H1 (cell line): ENCODE data around the gene LCN9. TPM values are rescaled to one million over a fixed set of nuclear protein-coding genes. Genes with fewer than 3 reads are reported as not detected.

Experiments
- CTCF ChIA-PET: fragments of 300-600 bp; sonication (Branson Sonifier 250); formaldehyde crosslinking; loops from one replicate; lab custom pipeline; 2021; ENCODE audit not compliant: partially characterized antibody; lab: Charles Lee
- POLR2A ChIA-PET: fragments of 300-600 bp; sonication (Branson Sonifier 250); formaldehyde crosslinking; loops from one replicate; lab custom pipeline; 2021; ENCODE audit warnings: inconsistent platforms; ENCODE audit not compliant: partially characterized antibody; lab: Charles Lee
- DNase-seq, 2 experiments: peaks; one replicate each; pipeline versions ENCODE4 v3.0.0 to v3.0.0-alpha.2; 2010 to 2022; ENCODE audit warnings: low spot score in 2 of 2, low read depth in 1 of 2, mixed read lengths in 1 of 2
- FAIRE-seq: peaks from 2 replicates; lab custom pipeline; 2011; peaks lifted over from hg19 to GRCh38; lab: Jason Lieb, UNC
- H2AFZ ChIP-seq: 2 replicates; pipeline ENCODE4 v1.8.1; 2012; ENCODE audit warnings: low read length, inconsistent platforms
- H2AK5ac ChIP-seq: 2 replicates; pipeline ENCODE4 v1.6.1; 2013; ENCODE audit warnings: low read depth, low read length
- H2BK120ac ChIP-seq: replicated peaks from 2 replicates; pipeline ENCODE3; 2013; ENCODE audit warnings: low read depth, low read length, inconsistent platforms
- H2BK12ac ChIP-seq: 2 replicates; pipeline ENCODE4 v1.6.1; 2013; ENCODE audit warnings: low read depth, low read length
- H2BK15ac ChIP-seq: 2 replicates; pipeline ENCODE4 v1.6.1; 2013; ENCODE audit warnings: low read length
- H2BK20ac ChIP-seq: 2 replicates; pipeline ENCODE4 v1.6.1; 2013; ENCODE audit warnings: low read length
- H2BK5ac ChIP-seq: 2 replicates; pipeline ENCODE4 v1.6.1; 2013; ENCODE audit warnings: low read depth, low read length
- H3K14ac ChIP-seq: 2 replicates; pipeline ENCODE4 v1.6.1; 2013; ENCODE audit warnings: inconsistent platforms; ENCODE audit not compliant: insufficient read length
- H3K18ac ChIP-seq: 2 replicates; pipeline ENCODE4 v1.6.1; 2013; ENCODE audit warnings: low read length; ENCODE audit errors: extremely low read depth
- H3K23ac ChIP-seq: 2 replicates; pipeline ENCODE4 v1.6.1; 2013; ENCODE audit warnings: inconsistent platforms; ENCODE audit not compliant: insufficient read length
- H3K23me2 ChIP-seq: 2 replicates; pipeline ENCODE4 v1.6.1; 2013; ENCODE audit warnings: low read depth, low read length
- H3K27ac ChIP-seq: 2 replicates; pipeline ENCODE4 v1.6.1; 2011; ENCODE audit warnings: low read depth, low read length, inconsistent platforms
- H3K27me3 ChIP-seq, 4 experiments: replicated peaks in 1 of 4; 1 replicate in 1 of 4; 2 replicates in 3 of 4; pipeline versions ENCODE4 v1.6.1 to v1.8.1; 2011 to 2013; ENCODE audit warnings: low read length in 3 of 4, mild to moderate bottlenecking in 3 of 4, inconsistent platforms in 2 of 4, mixed read lengths in 2 of 4, moderate library complexity in 1 of 4; ENCODE audit not compliant: control insufficient read depth in 3 of 4, insufficient read depth in 3 of 4; ENCODE audit errors: extremely low read depth in 1 of 4
- H3K36me3 ChIP-seq, 4 experiments: 2 replicates each; pipeline versions ENCODE4 v1.6.1 to v1.8.1; 2011 to 2013; ENCODE audit warnings: mild to moderate bottlenecking in 4 of 4, low read length in 3 of 4, moderate library complexity in 2 of 4, control low read depth in 1 of 4, inconsistent platforms in 1 of 4; ENCODE audit not compliant: insufficient read depth in 4 of 4, control insufficient read depth in 2 of 4
- H3K4ac ChIP-seq: replicated peaks from 2 replicates; pipeline ENCODE3; 2013; ENCODE audit warnings: low read length, low read depth, mixed read lengths, inconsistent platforms; ENCODE audit not compliant: insufficient read length
- H3K4me1 ChIP-seq, 4 experiments: replicated peaks in 1 of 4; 1 replicate in 1 of 4; 2 replicates in 3 of 4; pipeline versions ENCODE4 v1.6.1 to v1.8.1; 2011 to 2013; ENCODE audit warnings: low read length in 3 of 4, inconsistent platforms in 2 of 4, mixed read lengths in 1 of 4; ENCODE audit not compliant: insufficient read depth in 4 of 4, control insufficient read depth in 3 of 4
- H3K4me2 ChIP-seq, 2 experiments: 2 replicates each; pipeline versions ENCODE4 v1.6.1 to v1.8.1; 2011 to 2013; ENCODE audit warnings: low read depth in 2 of 2, low read length in 2 of 2, control low read depth in 1 of 2, inconsistent platforms in 1 of 2, mild to moderate bottlenecking in 1 of 2; ENCODE audit not compliant: insufficient read depth in 1 of 2
- H3K4me3 ChIP-seq, 4 experiments: fragments of 200-600, 300-600 bp in 1 of 4; sonication (generic), shearing (Covaris generic), sonication (Bioruptor Twin) in 1 of 4; 2 replicates each; pipeline versions ENCODE4 v1.5.1 to v1.8.1; 2011 to 2016; ENCODE audit warnings: low read length in 4 of 4, low read depth in 3 of 4, control low read depth in 2 of 4, inconsistent platforms in 2 of 4, mild to moderate bottlenecking in 2 of 4, mixed read lengths in 1 of 4, moderate library complexity in 1 of 4; ENCODE audit not compliant: insufficient read depth in 2 of 4; ENCODE audit errors: extremely low read depth in 1 of 4
- H3K56ac ChIP-seq: replicated peaks from 2 replicates; pipeline ENCODE3; 2013; ENCODE audit warnings: low read depth, mild to moderate bottlenecking, mixed read lengths, low read length, inconsistent platforms; ENCODE audit not compliant: insufficient read length
- H3K79me1 ChIP-seq: 2 replicates; pipeline ENCODE4 v1.6.1; 2013; ENCODE audit warnings: low read depth, low read length, control low read depth
- H3K79me2 ChIP-seq, 2 experiments: 2 replicates each; pipeline versions ENCODE4 v1.6.1 to v1.8.1; 2012 to 2013; ENCODE audit warnings: low read length in 2 of 2, mild to moderate bottlenecking in 2 of 2, inconsistent platforms in 1 of 2; ENCODE audit not compliant: insufficient read depth in 2 of 2, control insufficient read depth in 1 of 2
- H3K9ac ChIP-seq, 4 experiments: replicated peaks in 1 of 4; 1 replicate in 1 of 4; 2 replicates in 3 of 4; pipeline versions ENCODE4 v1.6.1 to v1.8.1; 2011 to 2013; ENCODE audit warnings: low read depth in 3 of 4, low read length in 3 of 4, control low read depth in 2 of 4, mild to moderate bottlenecking in 2 of 4, moderate library complexity in 2 of 4, inconsistent platforms in 1 of 4; ENCODE audit errors: extremely low read depth in 1 of 4
- H3K9me3 ChIP-seq, 2 experiments: 2 replicates each; pipeline versions ENCODE4 v1.6.1 to v1.8.1; 2012 to 2013; ENCODE audit warnings: mild to moderate bottlenecking in 2 of 2, moderate library complexity in 2 of 2, control low read depth in 1 of 2, inconsistent platforms in 1 of 2, low read depth in 1 of 2, low read length in 1 of 2, mixed read lengths in 1 of 2; ENCODE audit not compliant: insufficient read depth in 2 of 2
- H4K20me1 ChIP-seq, 2 experiments: replicated peaks in 1 of 2; 2 replicates each; pipeline versions ENCODE3 to v1.8.1; 2011 to 2013; ENCODE audit warnings: inconsistent platforms in 2 of 2, low read length in 2 of 2, mild to moderate bottlenecking in 1 of 2; ENCODE audit not compliant: insufficient read depth in 2 of 2, control insufficient read depth in 1 of 2
- H4K5ac ChIP-seq: 2 replicates; pipeline ENCODE4 v1.6.1; 2013; ENCODE audit warnings: low read length, low read depth, mixed read lengths, inconsistent platforms; ENCODE audit not compliant: insufficient read length
- H4K8ac ChIP-seq: 2 replicates; pipeline ENCODE4 v1.8.0; 2013; ENCODE audit warnings: mild to moderate bottlenecking, moderate library complexity, low read length, inconsistent platforms; ENCODE audit not compliant: insufficient read depth; ENCODE audit errors: extremely low read depth
- H4K91ac ChIP-seq: replicated peaks from 2 replicates; pipeline ENCODE3; 2013; ENCODE audit warnings: low read length, mixed read lengths, inconsistent platforms; ENCODE audit not compliant: insufficient read length
- ATF2 ChIP-seq: IDR thresholded peaks from 2 replicates; pipeline ENCODE4 v1.6.1; 2012; ENCODE audit warnings: low read length, inconsistent platforms
- PHF8 ChIP-seq: fragments of 200-600 bp; sonication (generic); conservative IDR thresholded peaks from 2 replicates; pipeline ENCODE4 v1.7.1; 2012; ENCODE audit warnings: low read depth, mild to moderate bottlenecking, inconsistent platforms, low read length, moderate library complexity
- RXRA ChIP-seq: IDR thresholded peaks from 2 replicates; pipeline ENCODE4 v1.6.1; 2011; ENCODE audit warnings: low read depth, mild to moderate bottlenecking, low read length, moderate library complexity; ENCODE audit not compliant: insufficient read depth
- WGBS, 2 experiments: shearing (Covaris generic) in 1 of 2; methylation state at CpG; one replicate each; pipeline versions ENCODE4 v1.1.6 to v1.1.7; 2013 to 2015; ENCODE audit warnings: low lambda C conversion rate in 2 of 2, mixed read lengths in 2 of 2, inconsistent platforms in 1 of 2, low coverage in 1 of 2, missing lambda C conversion rate in 1 of 2; ENCODE audit not compliant: insufficient replicate concordance in 2 of 2, insufficient coverage in 1 of 2, insufficient read length in 1 of 2; ENCODE audit errors: extremely low coverage in 1 of 2, missing lambda C conversion rate in 1 of 2; 5-methylcytosine and 5-hydroxymethylcytosine counted together
- polyA plus RNA-seq, 7 experiments: library from polyadenylated mRNA; depleted of rRNA in 3 of 7; stranded (reverse) in 5 of 7; unstranded in 2 of 7; fragments of >200 nt in 5 of 7; fragments of 200-250 nt in 2 of 7; gene quantifications; 1 replicate in 5 of 7; 2 replicates in 1 of 7; 4 replicates in 1 of 7; pipeline versions ENCODE4 v1.2.1 to v1.2.3, GENCODE V29; 2011 to 2013; ENCODE audit warnings: missing spikeins in 2 of 7, mixed read lengths in 2 of 7
- total RNA-seq: library from RNA; stranded (reverse); fragmentation: NEBNext Ultra II Directional; extraction: Animal tissue kit (Norgen Biotek cat#: 25700); gene quantifications from 2 replicates; pipeline ENCODE4 v1.2.1, GENCODE V29; 2021

Gene LCN9
- total and polyA plus RNA-seq, 2 of the 8 experiments (the other 6 are each of a cell fraction or from before 2014, with no cell fraction given) = 2.3 to 3.1 TPM

- Histone ChIP-seq H3K79me2 (no peaks in the 10 kb centered on the region), H2BK120ac (no peak overlapping the region), H2AFZ (no peak overlapping the region), H2BK5ac (0 out of 2 replicates have a peak overlapping the region, but pooled peaks have one; percentile 35), H4K91ac (peak overlapping the region; percentile 27), H4K20me1 (no peaks in the 10 kb centered on the region), H3K36me3 (no peaks in the 10 kb centered on the region), H3K27ac (no peak overlapping the region), H3K14ac (no peak overlapping the region), H3K79me1 (no peaks in the 10 kb centered on the region), H3K4me1 (peaks cover 0 to 13% (median 2%) of the 10 kb centered on the region in 4 experiments; a peak in 4 of 7 replicates), H4K5ac (no peak overlapping the region), H3K23ac (no peak overlapping the region), H3K4me2 (no peak overlapping the region), H2AK5ac (no peak overlapping the region), H3K56ac (no peak overlapping the region), H3K4me3 (no peak overlapping the region), H3K4ac (no peak overlapping the region), H3K9me3 (peaks cover 3 to 5% of the 10 kb centered on the region in 2 experiments; a peak in 1 of 4 replicates), H3K18ac (no peak overlapping the region), H3K27me3 (no peaks in the 10 kb centered on the region; a peak in 1 of 7 replicates), H2BK15ac (no peak overlapping the region; the same call in 1 of the 2 replicates), H3K9ac (no peak overlapping the region), H2BK12ac (no peak overlapping the region), H3K23me2 (no peaks in the 10 kb centered on the region), H4K8ac (no peak overlapping the region), H2BK20ac (no peak overlapping the region)
- ChIA-PET CTCF (interaction anchor here (0.7 to 1.3 kb wide), 2 partner anchors 12 to 13 kb away, joined by 3 to 4 read pairs; no protein-coding TSS in a partner anchor), POLR2A (interaction anchor here (1.4 kb wide), 1 partner anchor 10 kb away, joined by 3 read pairs; no protein-coding TSS in a partner anchor)
- 70% methylated on average over 6 of the region's 15 CpGs; no CpG with 5 or more reads in 1 of the 2 experiments for WGBS, 2 experiments
- DNase-seq (no peak), FAIRE-seq (no peak)
- TF ChIP-seq ATF2 (no peak), PHF8 (no peak), RXRA (no peak)
These were observed 20.4 kb downstream of the LCN9 start for GRCh38 chr9:135683401-135684034.
